Motor neuron (in vitro differentiated cells): Measurements from ENCODE around the gene SLC8A1. TPM values are rescaled to one million over a fixed set of nuclear protein-coding genes. Genes with fewer than 3 reads are reported as not detected.

Experiments used
- ATAC-seq, 8 experiments: fragments of 200-7000 bp; cut with Tn5 transposase; replicated peaks in 6 of 8; 2 replicates each; pipeline ENCODE4 v1.8.0; 2021; ENCODE audit warnings: mild to moderate bottlenecking in 8 of 8, moderate library complexity in 8 of 8
- H3K27ac ChIP-seq, 2 donors: fragments of 250-450 bp; sonication (Bioruptor Pico); 2 replicates each; pipeline ENCODE4 v1.9.0; 2021; ENCODE audit warnings: antibody characterized with exemption in 2 of 2, mild to moderate bottlenecking in 2 of 2, moderate library complexity in 1 of 2
- H3K4me1 ChIP-seq, 2 donors: fragments of 250-450 bp; sonication (Bioruptor Pico); replicated peaks in 1 of 2; 2 replicates each; pipeline ENCODE4 v1.6.1; 2021; ENCODE audit warnings: antibody characterized with exemption in 2 of 2, mild to moderate bottlenecking in 2 of 2, moderate library complexity in 1 of 2
- H3K4me3 ChIP-seq, 5 donors: fragments of 250-450 bp; sonication (Bioruptor Pico); 2 replicates each; pipeline ENCODE4 v1.9.0; 2021; ENCODE audit warnings: antibody characterized with exemption in 5 of 5, mild to moderate bottlenecking in 5 of 5, moderate library complexity in 4 of 5
- WGBS, 10 experiments: fragments of 450-650 bp; shearing (Covaris generic); methylation state at CpG; one replicate each; pipeline ENCODE4 v1.0.0; 2022; 5-methylcytosine and 5-hydroxymethylcytosine counted together
- in situ Hi-C, 9 experiments: fragments of 400-800 bp; cut with MboI; loops; one replicate each; pipeline ENCODE4 v1.15.0; 2021; ENCODE audit warnings: low sequenced_read_pairs in 9 of 9, low pct_unique_long_range_greater_than_20kb in 2 of 9; ENCODE audit not compliant: unreplicated experiment in 9 of 9
- total RNA-seq, 8 experiments: library from RNA; unstranded; fragments of 300-600 nt; gene quantifications; 2 replicates each; pipeline versions ENCODE4 v1.2.3 to v1.2.4, GENCODE V29; 2022

The SLC8A1 gene
- total RNA-seq, 8 experiments from 2014 or later = 0.27 to 55.1 (median 24.5) TPM

GRCh38 chr2:40352703-40353099 is 99.2 kb downstream of the SLC8A1 start:
- ATAC-seq = no peak
- Histone ChIP-seq H3K4me1 (peaks cover 5 to 36% of the 10 kb centered on the region in 2 donors), H3K4me3 (no peak overlapping the region), H3K27ac (no peak overlapping the region)
- WGBS, 10 experiments = 17 to 100% (median 82%) methylated on average over 1 to 5 of the region's 7 CpGs; no CpG with 5 or more reads in 4 of the 10 experiments
- in situ Hi-C loops = no loop called here

DNA sequence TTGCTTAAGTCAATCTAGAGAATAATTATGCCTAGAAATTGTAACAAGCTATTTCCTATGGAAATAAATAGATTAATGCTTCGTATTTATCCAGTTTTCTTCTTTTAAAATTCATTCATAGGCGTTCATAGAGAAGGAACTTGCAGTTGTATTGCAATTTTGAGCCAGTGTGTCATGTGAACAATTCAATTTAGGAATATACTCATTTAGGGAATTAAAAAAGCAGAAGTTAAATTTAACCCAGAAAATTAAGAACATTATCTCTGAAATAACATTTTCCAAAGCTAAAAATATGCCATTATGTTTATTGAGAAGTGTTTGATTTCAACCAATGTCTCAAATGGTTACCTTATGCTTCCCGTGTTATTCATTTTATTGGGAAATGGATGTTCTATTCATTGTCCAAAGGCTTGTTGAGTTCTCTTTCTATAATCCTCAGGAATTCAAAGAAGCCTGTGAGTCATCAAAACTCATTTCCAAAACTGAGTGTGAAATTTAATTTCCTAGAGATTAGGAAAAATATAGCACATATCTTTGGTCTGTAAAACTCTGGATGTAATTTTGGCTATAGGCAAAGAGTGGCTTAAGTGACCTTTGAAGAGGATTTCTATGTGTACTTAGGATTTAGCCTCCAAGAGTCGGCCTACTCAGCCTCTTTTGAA is 99.7 kb downstream of the SLC8A1 start:
- ATAC-seq = no peak
- peaks cover 5 to 33% of the 10 kb centered on the region in 2 donors for H3K4me1 ChIP-seq
- in situ Hi-C loops = no loop called here
- WGBS, 10 experiments = 22 to 100% (median 80%) methylated on average over 1 to 4 of the region's 4 CpGs
- no peak overlapping the region for H3K4me3 ChIP-seq
- no peak overlapping the region for H3K27ac ChIP-seq

- Histone ChIP-seq H3K4me1 (peaks cover 0 to 24% of the 10 kb centered on the region in 2 donors), H3K27ac (no peak overlapping the region), H3K4me3 (no peak overlapping the region)
- ATAC-seq = no peak
- in situ Hi-C loops = no loop called here
- 18 to 80% (median 67%) methylated on average over 1 to 5 of the region's 5 CpGs for WGBS, 10 experiments
Measured at GRCh38 chr2:40348665-40349064, 103.2 kb downstream of the SLC8A1 start.

DNA sequence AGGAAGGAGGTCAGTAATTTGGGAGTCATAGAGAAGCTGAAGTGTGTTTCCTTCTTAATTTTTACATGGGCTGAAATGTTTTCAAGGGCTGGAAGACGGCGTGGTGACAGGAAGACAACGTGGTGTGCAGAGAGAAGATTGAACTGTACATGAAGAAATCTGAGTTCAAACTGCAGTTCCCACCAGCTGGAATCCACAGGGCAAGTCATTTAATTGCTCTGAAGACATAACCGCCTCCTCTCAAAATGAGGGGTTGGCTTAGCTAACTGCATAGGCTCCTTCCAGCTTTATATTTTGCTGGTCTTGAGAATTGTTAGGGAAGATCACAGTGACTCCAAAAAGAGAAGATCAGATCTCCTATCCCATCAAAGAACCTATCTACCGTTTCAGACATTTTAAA is 103.9 kb downstream of the SLC8A1 start:
- no peak for ATAC-seq
- WGBS, 10 experiments = 38 to 98% (median 86%) methylated on average over 1 to 5 of the region's 5 CpGs; no CpG with 5 or more reads in 1 of the 10 experiments
- H3K4me1 ChIP-seq = peaks cover 0 to 24% of the 10 kb centered on the region in 2 donors
- in situ Hi-C loops = no loop called here
- no peak overlapping the region for H3K27ac ChIP-seq
- H3K4me3 ChIP-seq = no peak overlapping the region

- no peak for ATAC-seq
- no peak overlapping the region for H3K4me3 ChIP-seq
- no peak overlapping the region for H3K27ac ChIP-seq
- H3K4me1 ChIP-seq = peaks cover 0 to 18% of the 10 kb centered on the region in 2 donors
- 80 to 100% (median 100%) methylated on average over 1 to 2 of the region's 3 CpGs; no CpG with 5 or more reads in 7 of the 10 experiments for WGBS, 10 experiments
- in situ Hi-C loops = no loop called here
Measured at GRCh38 chr2:40346535-40347354, 105.1 kb downstream of the SLC8A1 start.

DNA sequence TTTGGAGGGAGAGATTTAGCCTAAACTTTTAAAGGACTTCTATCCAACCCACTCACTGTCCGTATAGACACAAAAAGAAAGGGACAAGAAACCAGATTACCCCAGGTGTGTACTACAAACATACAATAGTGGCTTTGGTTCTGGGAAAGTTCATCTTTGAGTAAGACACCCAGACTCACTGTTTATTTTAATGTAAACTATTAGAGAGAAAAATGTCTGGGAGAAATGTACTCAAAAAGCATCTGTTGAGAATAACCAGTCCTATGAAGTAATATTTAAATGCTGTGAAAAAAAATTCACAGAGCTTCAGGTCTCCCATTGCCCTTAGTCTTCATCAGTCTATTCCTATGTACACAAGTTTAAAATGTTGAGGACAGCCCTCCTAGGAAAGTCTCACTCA is 107.5 kb downstream of the SLC8A1 start:
- in situ Hi-C loops = no loop called here
- Histone ChIP-seq H3K4me1 (peaks cover 0 to 18% of the 10 kb centered on the region in 2 donors), H3K4me3 (no peak overlapping the region), H3K27ac (no peak overlapping the region)
- 29 to 100% (median 100%) methylated on average over 1 of the region's 1 CpG; no CpG with 5 or more reads in 2 of the 10 experiments for WGBS, 10 experiments
- no peak for ATAC-seq

GRCh38 chr2:40343902-40344301 is 108.0 kb downstream of the SLC8A1 start:
- Histone ChIP-seq H3K4me1 (peaks cover 0 to 21% of the 10 kb centered on the region in 2 donors), H3K27ac (no peak overlapping the region), H3K4me3 (no peak overlapping the region)
- 20 to 71% (median 37%) methylated on average over 1 to 2 of the region's 2 CpGs for WGBS, 10 experiments
- in situ Hi-C loops = no loop called here
- peak in 3 of 8 experiments; percentile 45 to 73 (median 64) for ATAC-seq

GRCh38 chr2:40341198-40341597 is 110.7 kb downstream of the SLC8A1 start:
- in situ Hi-C loops = no loop called here
- ATAC-seq = no peak
- 93 to 100% (median 100%) methylated on average over 1 of the region's 1 CpG; no CpG with 5 or more reads in 5 of the 10 experiments for WGBS, 10 experiments
- H3K4me3 ChIP-seq = no peak overlapping the region
- H3K27ac ChIP-seq = no peak overlapping the region
- peaks cover 0 to 28% of the 10 kb centered on the region in 2 donors for H3K4me1 ChIP-seq

DNA sequence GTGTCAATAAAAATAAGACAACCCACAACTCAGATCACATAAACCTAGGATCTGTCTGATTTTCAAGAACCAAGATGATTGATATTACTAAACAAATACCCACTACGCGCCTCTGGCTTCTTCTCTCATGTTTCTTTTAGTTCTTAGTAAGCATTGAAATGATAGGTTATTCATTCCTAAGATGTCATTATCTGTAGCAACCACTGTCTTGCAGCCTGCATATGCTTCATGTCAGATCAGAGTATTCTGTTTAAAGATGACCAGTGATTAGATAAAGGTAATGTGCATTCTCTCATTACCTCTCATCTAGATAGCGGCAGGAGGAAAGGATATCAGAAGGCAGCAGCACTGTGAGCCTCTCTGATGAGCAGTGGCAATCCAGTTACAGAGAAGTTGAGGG is 112.9 kb downstream of the SLC8A1 start:
- WGBS, 10 experiments = 42 to 100% (median 88%) methylated on average over 1 to 3 of the region's 3 CpGs; no CpG with 5 or more reads in 2 of the 10 experiments
- H3K27ac ChIP-seq = no peak overlapping the region
- in situ Hi-C loops = no loop called here
- peaks cover 0 to 24% of the 10 kb centered on the region in 2 donors for H3K4me1 ChIP-seq
- no peak for ATAC-seq
- H3K4me3 ChIP-seq = no peak overlapping the region

- Histone ChIP-seq H3K4me1 (peaks cover 0 to 4% of the 10 kb centered on the region in 2 donors), H3K27ac (no peak overlapping the region), H3K4me3 (no peak overlapping the region)
- no peak for ATAC-seq
- in situ Hi-C loops = no loop called here
- 27 to 100% (median 90%) methylated on average over 1 to 7 of the region's 7 CpGs for WGBS, 10 experiments
Measured at GRCh38 chr2:40332191-40332826, 119.6 kb downstream of the SLC8A1 start.

GRCh38 chr2:40330096-40330495 is 121.8 kb downstream of the SLC8A1 start:
- no peak overlapping the region for H3K4me3 ChIP-seq
- H3K27ac ChIP-seq = no peak overlapping the region
- 34 to 93% (median 70%) methylated on average over 1 to 3 of the region's 3 CpGs for WGBS, 10 experiments
- peaks cover 0 to 5% of the 10 kb centered on the region in 2 donors for H3K4me1 ChIP-seq
- ATAC-seq = no peak
- in situ Hi-C loops = no loop called here

- Histone ChIP-seq H3K4me1 (peaks cover 0 to 6% of the 10 kb centered on the region in 2 donors), H3K4me3 (no peak overlapping the region), H3K27ac (no peak overlapping the region)
- WGBS, 10 experiments = 83 to 100% (median 94%) methylated on average over 1 of the region's 1 CpG; no CpG with 5 or more reads in 4 of the 10 experiments
- in situ Hi-C loops = no loop called here
- no peak for ATAC-seq
Measured at GRCh38 chr2:40329739-40330030, 122.2 kb downstream of the SLC8A1 start.

DNA sequence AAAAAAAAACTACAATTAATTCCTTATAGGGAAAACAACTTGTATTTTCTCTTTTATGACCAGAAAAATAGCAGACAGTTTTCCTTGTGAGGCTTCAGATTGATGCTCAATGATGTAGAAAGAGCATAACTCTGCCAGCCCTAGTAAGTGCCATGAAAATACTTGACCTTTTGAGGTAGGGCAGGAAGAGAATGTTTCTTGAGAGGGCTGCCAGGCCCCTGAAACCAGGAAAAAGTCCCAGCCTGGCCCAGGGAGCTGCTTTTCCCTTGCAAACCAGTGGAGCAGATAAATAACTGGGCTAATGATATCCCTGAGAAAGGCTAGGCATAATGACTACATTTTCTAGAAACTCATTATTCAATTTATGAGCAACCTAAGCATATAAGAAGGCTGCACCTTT is 126.8 kb downstream of the SLC8A1 start:
- in situ Hi-C loops = no loop called here
- ATAC-seq = no peak
- Histone ChIP-seq H3K4me3 (no peak overlapping the region), H3K4me1 (peaks cover 0 to 17% of the 10 kb centered on the region in 2 donors), H3K27ac (no peak overlapping the region)
